Subcutaneous abdominal adipose tissue (tissue), 5 donors: ENCODE data around the gene QDPR.
"Not testable (repeated sequence)": the region's sequence is repeated elsewhere in the genome, so short reads cannot be mapped to it uniquely, and the experiment has no call there.

Experiments
- H3K27ac ChIP-seq: one replicate; pipeline ENCODE4 v1.7.0; 2013; ENCODE audit warnings: low read depth, mild to moderate bottlenecking, inconsistent platforms, low read length, moderate library complexity
- H3K27me3 ChIP-seq, 5 donors: one replicate each; pipeline ENCODE4 v1.7.0; 2013; ENCODE audit warnings: low read length in 5 of 5, inconsistent platforms in 1 of 5; ENCODE audit not compliant: control insufficient read depth in 5 of 5, insufficient read depth in 4 of 5
- H3K36me3 ChIP-seq, 5 donors: one replicate each; pipeline ENCODE4 v1.7.0; 2013; ENCODE audit warnings: low read length in 5 of 5; ENCODE audit not compliant: control insufficient read depth in 5 of 5, insufficient read depth in 5 of 5
- H3K4me1 ChIP-seq, 5 donors: one replicate each; pipeline ENCODE4 v1.7.0; 2013; ENCODE audit warnings: low read length in 5 of 5, mild to moderate bottlenecking in 3 of 5, moderate library complexity in 1 of 5; ENCODE audit not compliant: control insufficient read depth in 5 of 5, insufficient read depth in 5 of 5
- H3K4me3 ChIP-seq, 5 donors: one replicate each; pipeline ENCODE4 v1.7.0; 2013; ENCODE audit warnings: low read length in 5 of 5, low read depth in 1 of 5
- H3K9ac ChIP-seq, 5 donors: one replicate each; pipeline ENCODE4 v1.7.0; 2013; ENCODE audit warnings: low read length in 5 of 5, mild to moderate bottlenecking in 4 of 5, moderate library complexity in 3 of 5
- H3K9me3 ChIP-seq, 5 donors: one replicate each; pipeline ENCODE4 v1.7.0; 2013; ENCODE audit warnings: low read length in 5 of 5; ENCODE audit not compliant: control insufficient read depth in 5 of 5
- donor health status: healthy.
- donor health status: healthy.
- donor health status: healthy.
- donor health status: healthy.
- donor health status: healthy.

The QDPR gene

DNA sequence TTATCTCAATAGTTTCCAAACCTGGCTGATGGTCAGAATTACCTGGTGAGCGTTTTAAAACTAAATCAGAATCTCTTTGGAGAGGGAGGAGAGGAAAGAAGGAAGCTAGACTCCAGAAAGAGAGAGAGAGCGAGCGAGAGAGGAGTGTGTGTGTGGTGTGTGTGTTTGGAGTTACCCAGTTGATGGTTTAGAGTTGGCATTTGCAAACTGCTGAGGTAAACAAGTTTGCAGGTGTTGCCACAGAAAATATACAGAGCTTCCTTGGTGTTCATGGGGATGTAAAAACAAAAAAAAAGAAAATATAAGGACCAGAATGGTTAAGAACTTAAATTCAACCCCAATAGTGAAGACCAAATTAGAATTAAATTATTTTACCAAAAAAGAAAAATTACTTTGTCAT, 38.7 kb upstream of the QDPR start:
- Histone ChIP-seq H3K27me3 (peaks cover 0 to 3% (median 0%) of the 10 kb centered on the region in 5 donors), H3K4me3 (no peak overlapping the region), H3K27ac (no peak overlapping the region), H3K36me3 (no peaks in the 10 kb centered on the region), H3K9me3 (no peaks in the 10 kb centered on the region), H3K9ac (no peak overlapping the region), H3K4me1 (peaks cover 0 to 3% (median 0%) of the 10 kb centered on the region in 5 donors)

DNA sequence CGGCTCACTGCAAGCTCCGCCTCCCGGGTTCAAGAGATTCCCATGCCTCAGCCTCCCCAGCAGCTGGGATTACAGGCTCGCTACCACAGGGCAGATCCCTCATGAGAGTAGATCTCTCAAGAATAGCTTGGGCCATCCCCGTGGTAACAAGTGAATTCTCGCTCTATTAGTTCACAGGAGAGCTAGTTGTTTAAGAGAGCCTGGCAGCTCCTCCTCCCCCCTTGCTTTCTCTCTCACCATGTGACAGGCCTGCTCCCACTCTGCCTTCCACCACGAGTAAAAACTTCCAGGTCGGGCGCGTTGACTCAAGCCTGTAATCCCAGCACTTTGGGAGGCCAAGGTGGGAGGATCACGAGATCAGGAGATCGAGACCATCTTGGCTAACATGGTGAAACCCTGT, 34.8 kb upstream of the QDPR start:
- no peak overlapping the region for H3K9ac ChIP-seq
- H3K36me3 ChIP-seq, result no peaks in the 10 kb centered on the region
- H3K9me3 ChIP-seq, result no peaks in the 10 kb centered on the region
- peaks cover 0 to 7% (median 3%) of the 10 kb centered on the region in 5 donors for H3K4me1 ChIP-seq
- no peak overlapping the region for H3K4me3 ChIP-seq
- no peak overlapping the region for H3K27ac ChIP-seq
- no peaks in the 10 kb centered on the region for H3K27me3 ChIP-seq

DNA sequence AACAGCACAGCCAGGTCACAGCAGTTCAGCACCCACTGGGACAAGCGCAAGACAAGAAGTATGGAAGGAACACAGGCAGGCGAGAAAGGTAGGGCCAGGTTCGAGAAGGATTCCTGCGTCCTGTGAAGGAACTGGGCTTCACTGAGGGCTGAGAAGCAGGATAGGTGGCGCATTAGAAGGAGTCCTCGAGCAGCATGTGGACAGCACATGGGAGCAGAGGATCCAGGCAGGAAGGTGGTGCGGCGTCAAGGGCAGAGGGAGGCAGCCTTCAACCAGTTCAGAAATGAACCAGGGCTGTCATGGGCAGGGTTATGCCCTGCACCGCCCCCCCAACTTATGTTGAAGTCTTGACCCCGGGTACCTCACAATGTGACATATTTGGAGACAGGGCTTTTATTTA, 34.3 kb upstream of the QDPR start:
- no peaks in the 10 kb centered on the region for H3K9me3 ChIP-seq
- peaks cover 0 to 7% (median 3%) of the 10 kb centered on the region in 5 donors for H3K4me1 ChIP-seq
- H3K4me3 ChIP-seq, result no peak overlapping the region
- no peaks in the 10 kb centered on the region for H3K36me3 ChIP-seq
- no peak overlapping the region for H3K27ac ChIP-seq
- no peak overlapping the region for H3K9ac ChIP-seq
- H3K27me3 ChIP-seq, result no peaks in the 10 kb centered on the region

DNA sequence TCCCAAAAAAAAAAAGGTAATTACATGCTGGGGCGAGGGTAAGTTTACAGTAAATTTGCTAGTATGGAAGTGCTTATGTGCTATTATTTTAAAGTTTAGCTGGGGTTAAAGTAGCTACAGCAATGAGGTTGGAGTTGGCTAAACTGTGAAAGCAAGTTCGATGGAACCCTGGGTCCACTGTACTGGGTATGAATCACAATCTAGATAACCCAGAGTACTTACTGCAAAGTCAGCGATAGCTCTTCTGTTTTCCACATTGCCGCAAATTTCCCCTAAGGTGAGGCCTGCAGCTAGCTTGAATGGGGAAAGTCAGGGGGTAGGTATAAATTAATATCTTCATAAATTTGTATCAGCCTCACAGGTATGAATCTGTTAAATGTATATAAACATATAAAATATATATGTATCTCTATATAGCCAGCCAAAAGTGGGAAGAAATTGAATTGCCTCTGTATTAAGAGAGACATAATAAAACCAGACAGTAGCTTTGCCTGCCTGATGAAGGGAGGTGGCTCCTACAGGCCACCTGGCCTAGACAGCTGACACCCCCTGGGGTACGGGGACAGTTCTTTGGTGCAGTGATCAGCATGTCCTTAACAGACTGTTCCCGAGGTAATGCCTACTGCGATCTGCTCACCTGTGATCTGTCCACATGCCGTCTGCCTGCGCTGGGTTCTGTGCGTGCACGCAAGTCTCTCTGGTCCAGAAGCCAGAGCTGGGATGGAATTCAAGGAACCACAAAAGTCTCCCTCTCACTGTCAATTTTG, 33.7 kb upstream of the QDPR start:
- no peak overlapping the region for H3K9ac ChIP-seq
- H3K4me3 ChIP-seq, result no peak overlapping the region
- no peaks in the 10 kb centered on the region for H3K36me3 ChIP-seq
- H3K4me1 ChIP-seq, result peaks cover 0 to 7% (median 3%) of the 10 kb centered on the region in 5 donors
- H3K27ac ChIP-seq, result no peak overlapping the region
- no peaks in the 10 kb centered on the region for H3K9me3 ChIP-seq
- H3K27me3 ChIP-seq, result no peaks in the 10 kb centered on the region

DNA sequence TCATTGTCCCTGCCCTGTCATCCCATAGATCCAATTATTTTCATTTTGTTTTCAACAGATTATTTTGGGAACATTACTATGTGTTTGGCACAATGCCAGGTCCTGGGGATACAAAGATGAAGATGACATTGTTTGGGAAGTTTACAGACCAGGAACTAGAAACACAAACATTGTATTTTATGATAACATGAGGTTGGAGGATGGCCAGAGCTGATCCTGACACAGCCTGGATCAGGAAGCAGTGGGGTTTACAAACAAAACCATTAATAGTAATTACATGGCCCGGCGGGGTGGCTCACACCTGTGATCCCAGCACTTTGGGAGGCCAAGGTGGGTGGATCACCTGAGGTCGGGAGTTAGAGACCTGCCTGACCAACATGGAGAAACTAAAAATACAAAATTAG, 32.9 kb upstream of the QDPR start:
- Histone ChIP-seq H3K4me1 (peaks cover 0 to 7% (median 3%) of the 10 kb centered on the region in 5 donors), H3K9ac (no peak overlapping the region), H3K27me3 (no peaks in the 10 kb centered on the region), H3K4me3 (no peak overlapping the region), H3K9me3 (no peaks in the 10 kb centered on the region), H3K36me3 (no peaks in the 10 kb centered on the region), H3K27ac (no peak overlapping the region)

DNA sequence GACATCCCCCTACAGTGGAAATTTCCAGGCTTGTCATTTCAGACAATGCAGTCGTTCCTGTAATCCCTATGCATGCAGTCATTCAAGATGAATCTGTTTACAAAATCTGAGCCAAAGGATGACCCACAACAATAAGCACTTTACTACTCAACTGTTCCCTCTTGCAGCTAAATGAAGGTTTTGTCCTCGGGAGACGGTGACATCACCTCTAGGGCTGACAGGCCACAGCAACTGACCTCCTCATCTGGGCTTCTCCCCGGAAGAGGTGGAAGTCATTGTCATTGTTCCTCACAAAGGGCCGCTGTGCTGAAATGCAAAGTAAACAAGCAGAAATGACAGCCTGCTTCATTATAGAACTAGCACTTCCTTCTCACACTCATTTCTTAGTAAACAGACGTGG, 32.3 kb upstream of the QDPR start:
- H3K27me3 ChIP-seq, result no peaks in the 10 kb centered on the region
- H3K9ac ChIP-seq, result no peak overlapping the region
- no peaks in the 10 kb centered on the region for H3K9me3 ChIP-seq
- H3K27ac ChIP-seq, result no peak overlapping the region
- H3K36me3 ChIP-seq, result no peaks in the 10 kb centered on the region
- H3K4me1 ChIP-seq, result peaks cover 0 to 7% (median 0%) of the 10 kb centered on the region in 5 donors
- H3K4me3 ChIP-seq, result no peak overlapping the region

DNA sequence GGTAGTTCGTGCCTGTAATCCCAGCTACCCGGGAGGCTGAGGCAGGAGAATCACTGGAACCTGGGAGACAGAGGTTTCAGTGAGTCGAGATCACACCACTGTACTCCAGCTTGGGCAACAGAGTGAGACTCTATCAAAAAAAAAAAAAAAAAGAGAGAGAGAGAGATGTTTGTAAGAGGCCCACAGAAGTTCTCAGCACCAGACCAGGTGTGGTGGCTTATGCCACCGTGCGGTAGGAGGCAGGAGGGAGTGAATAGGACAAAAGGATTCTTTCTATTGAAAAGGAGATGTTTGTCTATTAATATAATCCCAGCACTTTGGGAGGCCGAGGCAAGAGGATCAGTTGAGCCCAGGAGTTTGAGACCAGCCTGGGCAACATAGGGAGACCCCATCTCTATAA, 25.2 kb upstream of the QDPR start:
- H3K27ac ChIP-seq, H3K27me3 ChIP-seq, H3K9me3 ChIP-seq, H3K9ac ChIP-seq, H3K4me1 ChIP-seq, H3K36me3 ChIP-seq, H3K4me3 ChIP-seq: not testable (repeated sequence)

DNA sequence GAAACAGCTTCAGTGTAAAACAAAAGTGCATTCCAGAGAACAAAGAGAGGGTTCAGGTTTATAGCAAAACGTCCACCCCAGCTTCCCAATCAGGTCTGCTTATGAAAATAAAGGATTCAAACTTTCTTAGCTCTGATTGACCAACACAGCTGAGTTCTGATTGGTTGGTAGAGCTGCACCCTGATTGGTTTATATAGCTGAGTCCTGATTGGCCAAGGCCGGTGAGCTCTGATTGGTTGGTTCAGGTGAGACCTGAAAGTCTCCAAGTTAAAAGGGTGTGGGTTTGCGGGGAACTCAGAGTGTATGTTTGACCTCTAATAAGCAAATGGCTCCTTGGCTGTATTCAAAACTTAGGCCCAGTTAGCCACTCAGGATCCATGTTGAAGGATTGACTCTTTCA, 24.0 kb upstream of the QDPR start:
- no peak overlapping the region for H3K4me3 ChIP-seq

DNA sequence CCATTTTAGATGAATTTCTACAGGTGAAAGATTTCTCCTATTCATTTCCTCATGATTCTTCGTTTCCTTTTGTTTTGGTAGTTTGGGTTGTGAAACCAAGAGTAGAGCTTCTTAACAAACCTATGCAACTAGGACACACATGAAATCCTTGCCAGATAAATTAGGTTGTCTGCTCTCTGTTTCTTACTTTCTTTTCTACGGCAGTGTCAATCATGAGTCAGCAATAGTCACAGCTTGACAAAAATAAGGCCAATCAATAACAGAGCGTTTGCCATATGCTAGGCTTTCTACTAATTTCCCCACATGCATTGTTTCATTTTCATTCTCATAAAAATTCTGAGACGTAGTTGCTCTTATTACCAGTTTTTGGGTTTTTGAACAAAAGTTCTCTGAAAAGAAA, 23.4 kb upstream of the QDPR start:
- Histone ChIP-seq H3K9ac (no peak overlapping the region), H3K27me3 (no peaks in the 10 kb centered on the region), H3K36me3 (no peaks in the 10 kb centered on the region), H3K9me3 (no peaks in the 10 kb centered on the region), H3K4me1 (no peaks in the 10 kb centered on the region), H3K27ac (no peak overlapping the region), H3K4me3 (no peak overlapping the region)

More for the DNA sequence above, 24.0 kb upstream of the QDPR start:
- Histone ChIP-seq H3K9ac (no peak overlapping the region), H3K36me3 (no peaks in the 10 kb centered on the region), H3K9me3 (no peaks in the 10 kb centered on the region), H3K27me3 (no peaks in the 10 kb centered on the region), H3K4me1 (no peaks in the 10 kb centered on the region), H3K27ac (no peak overlapping the region)

DNA sequence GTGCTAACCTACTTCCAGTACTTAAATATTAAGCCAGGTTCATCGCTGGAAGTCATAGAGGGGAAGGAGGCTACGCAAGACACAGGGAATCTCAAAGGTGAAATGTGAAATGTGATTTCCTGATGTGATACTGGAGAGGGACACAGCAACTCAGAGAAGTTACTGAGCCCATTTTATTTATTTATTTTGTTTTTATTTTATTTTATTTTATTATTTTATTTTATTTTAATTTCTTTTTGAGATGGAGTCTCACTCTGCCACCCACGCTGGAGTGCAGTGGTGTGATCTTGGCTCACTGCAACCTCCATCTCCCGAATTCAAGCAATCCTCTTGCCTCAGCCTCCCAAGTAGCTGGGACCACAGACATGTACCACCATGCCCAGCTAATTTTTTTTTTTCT, 22.8 kb upstream of the QDPR start:
- Histone ChIP-seq H3K9me3 (no peaks in the 10 kb centered on the region), H3K9ac (no peak overlapping the region), H3K27ac (no peak overlapping the region), H3K36me3 (no peaks in the 10 kb centered on the region), H3K4me3 (no peak overlapping the region), H3K4me1 (no peaks in the 10 kb centered on the region), H3K27me3 (no peaks in the 10 kb centered on the region)
